Measurements from ENCODE around the gene RPRD2.

GRCh38 chr1:150487763-150488115 lies 123.8 kb downstream of the RPRD2 start:
- TF ChIP-seq, protein P1, sequence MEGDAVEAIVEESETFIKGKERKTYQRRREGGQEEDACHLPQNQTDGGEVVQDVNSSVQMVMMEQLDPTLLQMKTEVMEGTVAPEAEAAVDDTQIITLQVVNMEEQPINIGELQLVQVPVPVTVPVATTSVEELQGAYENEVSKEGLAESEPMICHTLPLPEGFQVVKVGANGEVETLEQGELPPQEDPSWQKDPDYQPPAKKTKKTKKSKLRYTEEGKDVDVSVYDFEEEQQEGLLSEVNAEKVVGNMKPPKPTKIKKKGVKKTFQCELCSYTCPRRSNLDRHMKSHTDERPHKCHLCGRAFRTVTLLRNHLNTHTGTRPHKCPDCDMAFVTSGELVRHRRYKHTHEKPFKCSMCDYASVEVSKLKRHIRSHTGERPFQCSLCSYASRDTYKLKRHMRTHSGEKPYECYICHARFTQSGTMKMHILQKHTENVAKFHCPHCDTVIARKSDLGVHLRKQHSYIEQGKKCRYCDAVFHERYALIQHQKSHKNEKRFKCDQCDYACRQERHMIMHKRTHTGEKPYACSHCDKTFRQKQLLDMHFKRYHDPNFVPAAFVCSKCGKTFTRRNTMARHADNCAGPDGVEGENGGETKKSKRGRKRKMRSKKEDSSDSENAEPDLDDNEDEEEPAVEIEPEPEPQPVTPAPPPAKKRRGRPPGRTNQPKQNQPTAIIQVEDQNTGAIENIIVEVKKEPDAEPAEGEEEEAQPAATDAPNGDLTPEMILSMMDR (IDR thresholded peaks at IDR 0.05; ENCODE audit: insufficient read depth, low read depth, low read length): no peak
- no peak for TF ChIP-seq EZH2 (IDR thresholded peaks at IDR 0.05; ENCODE audit: insufficient read depth, low read length)

All from astrocyte (in vitro differentiated cells and primary cell).